Medulla oblongata (tissue), 1 donor: ENCODE results near the gene C3AR1.
A peak's percentile ranks its signal among the peaks of the same experiment; 100 is the strongest.
"Not testable (repeated sequence)": the region's sequence is repeated elsewhere in the genome, so short reads cannot be mapped to it uniquely, and the experiment has no call there.

Experiments used
- DNase-seq: peaks from one replicate; pipeline ENCODE4 v3.0.0-alpha.2; 2015; ENCODE audit errors: extremely low spot score

Gene C3AR1

DNA sequence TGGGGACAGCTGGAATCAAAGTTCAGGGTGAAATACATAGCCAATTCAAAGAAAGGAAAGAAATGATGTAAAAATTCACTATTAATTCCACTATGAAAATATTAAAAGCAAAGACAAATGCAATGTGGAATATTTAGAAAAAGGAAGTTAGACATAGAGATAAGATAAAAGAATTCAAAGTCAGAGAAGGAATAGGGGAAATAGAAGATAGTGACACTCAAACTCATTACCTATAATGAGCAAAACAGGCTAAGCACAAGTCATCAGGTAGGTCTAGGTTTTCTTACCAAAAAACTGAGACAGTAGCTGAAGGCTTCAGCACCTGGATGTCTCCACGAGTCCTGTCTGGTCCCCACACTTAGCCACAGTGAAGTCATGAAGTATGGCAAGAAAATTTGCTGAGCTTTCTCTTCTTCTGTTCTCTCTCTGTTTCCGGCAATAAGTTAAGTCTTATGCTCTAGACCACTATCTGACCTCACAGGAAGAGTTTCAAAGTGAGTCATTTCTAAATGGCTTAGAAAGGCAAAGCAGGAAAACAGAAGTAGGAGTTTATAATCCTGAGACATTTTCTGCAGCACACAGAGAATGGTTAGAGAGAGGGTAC is at the start of gene C3AR1:
C3AR1 (minus strand) TSS at position 369 of the 604 bp plus-strand sequence. CDS start 6,174 bp downstream, outside the sequence.
- DNase-seq: peak; percentile 82

DNA sequence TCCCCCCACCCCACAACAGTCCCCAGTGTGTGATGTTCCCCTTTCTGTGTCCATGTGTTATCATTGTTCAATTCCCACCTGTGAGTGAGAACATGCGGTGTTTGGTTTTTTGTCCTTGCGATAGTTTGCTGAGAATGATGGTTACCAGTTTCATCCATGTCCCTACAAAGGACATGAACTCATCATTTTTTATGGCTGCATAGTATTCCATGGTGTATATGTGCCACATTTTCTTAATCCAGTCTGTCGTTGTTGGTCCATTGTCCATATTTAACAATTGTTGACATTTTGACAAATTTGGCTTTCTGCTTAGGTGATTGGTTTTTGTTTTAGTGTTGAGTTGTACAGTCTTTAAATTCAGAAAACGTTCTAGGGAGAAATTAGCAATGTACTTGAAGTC is 47.0 kb upstream of the C3AR1 start:
- DNase-seq: not testable (repeated sequence)

DNA sequence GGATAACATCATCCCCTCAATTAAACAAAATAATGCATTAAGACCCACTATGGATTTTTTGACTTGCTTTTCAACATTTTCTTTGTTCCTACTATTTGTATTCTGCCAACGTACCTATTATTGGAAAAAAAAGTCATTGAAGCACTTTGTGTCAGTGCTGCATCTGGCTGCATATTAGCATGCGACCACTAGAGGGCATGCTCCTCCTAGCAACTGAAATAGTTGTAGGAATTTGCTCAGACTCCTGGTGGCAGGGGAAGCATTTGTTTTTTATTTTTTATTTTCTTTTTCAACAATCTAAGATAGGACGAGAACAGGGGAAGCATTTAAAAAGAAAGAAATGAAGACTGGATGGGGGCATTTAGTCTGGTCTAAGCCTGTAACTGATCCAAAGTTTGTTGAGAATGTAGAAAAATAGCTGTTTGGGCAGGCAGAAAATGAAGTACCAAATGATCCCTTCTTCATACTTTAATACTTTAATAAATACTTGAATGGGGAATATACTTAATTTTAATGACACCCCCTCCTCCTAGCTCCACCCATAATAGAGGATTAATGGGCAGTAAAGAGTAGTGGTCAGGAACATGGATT is 42.7 kb upstream of the C3AR1 start:
- peak; percentile 92 for DNase-seq

DNA sequence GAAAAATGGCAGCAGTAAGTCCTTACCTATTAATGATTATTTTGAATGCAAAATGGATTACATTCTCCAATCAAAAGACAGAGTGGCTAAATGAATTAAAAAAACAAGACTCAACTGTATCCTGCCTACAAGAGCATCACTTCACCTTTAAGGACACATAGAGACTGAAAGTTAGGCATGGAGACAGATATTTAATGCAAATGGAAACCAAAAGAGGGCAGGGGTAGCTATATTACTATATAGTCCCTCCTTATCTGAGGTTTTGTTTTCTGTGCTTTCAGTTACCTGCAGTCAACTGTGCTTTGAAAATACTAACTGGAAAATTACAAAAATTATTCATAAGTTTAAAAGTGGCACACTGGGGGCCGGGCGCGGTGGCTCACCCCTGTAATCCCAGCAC is 33.1 kb upstream of the C3AR1 start:
- DNase-seq: no peak

DNA sequence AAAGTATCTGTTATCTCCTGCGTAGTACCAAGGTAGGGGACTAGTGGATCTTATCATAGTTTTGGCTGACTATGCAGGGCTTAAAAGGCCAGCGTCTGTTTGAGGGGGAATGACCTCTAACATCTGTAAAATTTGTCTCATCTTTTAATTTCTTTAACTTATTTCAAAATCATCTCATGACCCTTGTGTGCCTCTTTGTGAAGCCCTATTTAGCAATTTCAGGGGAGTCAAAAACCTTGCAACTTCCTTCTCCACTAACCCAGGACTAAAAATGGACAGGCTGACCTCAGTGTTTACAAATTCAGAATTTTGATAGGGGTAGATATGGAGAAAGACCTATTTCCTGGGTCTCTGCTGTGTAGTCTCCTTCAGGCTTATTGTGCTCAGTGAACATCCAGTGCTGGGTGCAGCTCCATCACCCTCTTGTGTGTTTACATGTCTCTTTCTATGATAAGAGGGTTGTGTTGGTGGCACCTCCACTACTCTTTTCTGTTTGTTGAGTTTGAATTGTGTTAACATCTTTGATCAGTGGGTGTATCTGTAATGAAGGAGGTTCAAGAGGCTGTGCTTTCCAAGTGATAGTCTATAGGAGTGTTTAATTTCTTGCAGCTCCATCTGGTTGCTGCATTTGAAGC is 30.2 kb upstream of the C3AR1 start:
- no peak for DNase-seq

DNA sequence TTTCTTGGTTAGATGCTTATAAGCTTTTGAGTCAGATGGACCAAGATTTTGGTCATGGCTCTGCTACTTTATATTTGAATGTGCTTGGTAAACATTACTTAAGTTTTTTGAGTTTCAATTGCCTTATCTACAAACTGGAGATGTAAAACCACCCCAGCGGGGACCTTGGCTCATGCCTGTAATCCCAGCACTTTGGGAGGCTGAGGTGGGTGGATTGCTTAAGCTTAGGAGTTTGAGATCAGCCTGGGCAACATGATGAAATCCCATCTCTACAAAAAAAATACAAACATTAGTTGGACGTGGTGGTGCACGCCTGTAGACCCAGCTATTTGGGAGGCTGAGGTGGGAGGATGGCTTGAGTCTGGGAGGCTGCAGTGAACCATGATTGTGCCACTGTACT is 27.1 kb upstream of the C3AR1 start:
- no peak for DNase-seq

- DNase-seq: no peak
These were observed 23.6 kb upstream of the C3AR1 start for GRCh38 chr12:8089716-8090115.

GRCh38 chr12:8089277-8089676 is 23.1 kb upstream of the C3AR1 start:
- not testable (repeated sequence) for DNase-seq

GRCh38 chr12:8088574-8088973 is 22.4 kb upstream of the C3AR1 start:
- DNase-seq: no peak

GRCh38 chr12:8087666-8088065 is 21.5 kb upstream of the C3AR1 start:
- DNase-seq: no peak

DNA sequence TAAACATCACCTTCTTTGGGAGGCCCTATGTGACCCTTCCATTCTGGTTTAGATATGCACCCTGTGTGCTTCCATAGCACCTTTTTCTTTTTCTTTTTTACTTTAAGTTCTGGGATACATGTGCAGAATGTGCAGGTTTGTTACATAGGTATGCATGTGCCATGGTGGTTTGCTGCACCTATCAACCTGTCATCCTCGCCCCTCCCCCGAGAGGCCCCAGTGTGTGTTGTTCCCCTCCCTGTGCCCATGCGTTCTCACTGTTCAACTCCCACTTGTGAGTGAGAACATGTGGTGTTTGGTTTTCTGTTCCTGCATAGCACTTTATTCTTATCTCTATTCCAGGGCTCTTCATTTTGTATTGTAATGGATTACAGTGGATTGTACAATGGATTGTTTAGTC is 18.2 kb upstream of the C3AR1 start:
- DNase-seq: not testable (repeated sequence)

DNA sequence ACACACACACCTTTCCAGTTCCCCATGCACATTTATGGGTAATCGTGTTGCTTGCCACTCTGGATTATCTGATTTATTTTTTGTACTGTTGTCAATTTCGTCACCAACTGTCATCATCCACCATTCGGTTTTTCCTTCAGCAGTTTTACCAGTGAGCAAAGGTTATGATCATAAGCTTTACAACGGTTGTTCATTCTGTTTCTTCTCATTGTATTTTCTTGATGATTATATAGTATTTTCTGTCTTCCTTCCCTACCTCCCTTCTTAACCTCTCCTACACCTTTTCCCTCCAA is 16.6 kb upstream of the C3AR1 start:
- DNase-seq: peak; percentile 10

DNA sequence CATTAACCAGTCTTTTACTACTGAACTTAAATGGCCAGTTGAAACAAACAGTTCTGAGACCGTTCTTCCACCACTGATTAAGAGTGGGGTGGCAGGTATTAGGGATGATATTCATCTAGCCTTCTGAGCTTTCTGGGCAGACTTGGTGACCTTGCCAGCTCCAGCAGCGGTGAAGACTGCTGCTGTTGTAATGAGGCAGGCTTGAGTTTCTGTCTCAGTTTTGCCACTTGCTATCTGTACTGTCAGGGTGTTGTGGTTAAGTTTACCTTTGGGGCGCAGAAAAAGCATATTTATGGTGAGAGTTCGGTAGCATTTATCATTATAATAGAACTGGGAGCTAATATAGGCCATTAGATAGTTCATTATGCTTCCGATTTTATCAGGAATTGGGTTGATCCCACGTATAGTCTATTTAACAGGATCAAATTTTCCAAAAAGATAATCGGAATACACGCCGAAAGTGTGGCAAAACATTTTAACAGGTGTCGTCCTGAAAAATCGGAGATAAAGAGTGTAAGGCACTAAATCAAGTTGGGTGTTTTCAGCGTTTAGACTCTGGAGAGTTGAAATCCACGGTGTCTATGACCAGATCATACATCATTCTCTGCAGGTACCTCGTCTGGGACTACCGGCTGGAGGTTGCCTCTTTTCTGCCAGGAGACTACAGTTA is 15.2 kb upstream of the C3AR1 start:
- DNase-seq: peak; percentile 45

DNA sequence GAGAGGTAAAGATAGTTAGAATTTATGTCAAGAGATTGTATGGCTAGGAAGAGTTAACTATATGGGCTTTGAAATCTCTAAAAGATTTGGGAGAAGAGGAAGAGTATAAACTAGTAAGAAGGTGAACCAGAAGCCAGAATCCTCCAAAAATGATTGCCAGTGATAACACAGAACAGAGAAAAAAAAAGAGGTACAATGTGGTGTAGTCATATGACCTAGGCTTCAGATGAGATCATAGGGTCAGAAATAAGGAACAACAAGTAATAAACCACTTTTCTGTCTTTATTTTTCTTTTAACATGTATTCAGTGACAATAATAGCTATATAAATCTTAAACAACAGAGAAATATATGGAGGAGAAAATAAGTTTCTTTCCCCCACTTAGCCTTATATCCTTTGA is 14.0 kb upstream of the C3AR1 start:
- DNase-seq: peak; percentile 62

- DNase-seq: no peak
These were observed 12.8 kb upstream of the C3AR1 start for GRCh38 chr12:8078916-8079315.

GRCh38 chr12:8078398-8078797 is 12.2 kb upstream of the C3AR1 start:
- peak; percentile 72 for DNase-seq

GRCh38 chr12:8077207-8077606 is 11.0 kb upstream of the C3AR1 start:
- DNase-seq: no peak

- DNase-seq: no peak
These were observed 10.2 kb upstream of the C3AR1 start for GRCh38 chr12:8076366-8076765.

- DNase-seq: no peak
These were observed 9.8 kb upstream of the C3AR1 start for GRCh38 chr12:8075935-8076334.

DNA sequence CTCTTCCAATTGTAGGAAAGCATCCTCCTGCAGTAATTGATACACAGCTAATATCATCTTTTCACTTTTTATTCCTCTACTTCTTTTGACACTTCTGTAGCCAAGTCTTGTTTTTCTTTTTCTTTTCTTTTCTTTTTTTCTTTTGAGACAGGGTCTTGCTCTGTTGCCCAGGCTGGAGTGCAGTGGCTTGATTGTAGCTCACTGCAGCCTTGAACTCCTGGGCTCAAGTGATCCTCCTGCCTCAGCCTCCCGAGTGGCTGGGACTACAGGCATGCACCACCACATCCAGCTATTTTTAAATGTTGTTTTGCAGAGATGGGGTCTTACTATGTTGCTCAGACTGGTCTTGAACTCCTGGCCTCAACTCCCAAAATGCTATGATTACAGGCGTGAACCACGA is 5.7 kb upstream of the C3AR1 start:
- DNase-seq: not testable (repeated sequence)

GRCh38 chr12:8069582-8069981 is 3.4 kb upstream of the C3AR1 start:
- DNase-seq: peak; percentile 51

- DNase-seq: no peak
These were observed 2.0 kb downstream of the C3AR1 start for GRCh38 chr12:8064131-8064530.

DNA sequence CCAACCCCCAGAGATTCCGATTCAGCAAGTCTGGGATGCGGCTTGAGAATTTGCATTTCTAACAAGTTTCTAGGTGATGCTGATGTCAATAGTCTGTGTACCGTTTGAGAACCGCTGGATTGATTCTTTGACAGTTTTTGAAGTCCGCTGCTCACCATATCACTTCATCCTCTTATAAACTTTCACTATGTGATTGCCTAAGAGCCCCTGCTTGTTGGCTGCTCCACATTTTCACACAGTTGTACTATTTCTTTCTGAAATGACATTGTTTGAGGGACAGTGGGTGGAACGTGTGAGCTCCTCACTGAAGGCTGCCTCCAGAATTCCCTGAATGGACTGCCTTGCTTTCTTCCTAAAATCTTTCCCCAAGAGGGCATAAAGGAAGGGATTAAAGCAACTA is 7.7 kb downstream of the C3AR1 start:
- no peak for DNase-seq
